MM.1S (cell line): ENCODE results near the gene HYAL2.

Experiments
- CTCF ChIP-seq: fragments of 300-600 bp; sonication (generic); IDR thresholded peaks from 2 replicates; pipeline ENCODE4 v1.5.1; 2016; ENCODE audit warnings: antibody characterized with exemption, low read length, mixed read lengths
- EZH2 ChIP-seq: fragments of 300-600 bp; sonication (generic); optimal IDR thresholded peaks from 2 replicates; pipeline ENCODE3; 2017; ENCODE audit warnings: low read depth, mild to moderate bottlenecking, antibody characterized with exemption, low read length, mixed read lengths
- EZH2phosphoT487 ChIP-seq: fragments of 300-600 bp; sonication (generic); IDR thresholded peaks from 2 replicates; pipeline ENCODE4 v1.6.1; 2018; ENCODE audit warnings: antibody characterized with exemption, low read length

- TF ChIP-seq EZH2phosphoT487 (no peak), CTCF (peak; percentile 83), EZH2 (no peak)
Measured at GRCh38 chr3:50274371-50275104, 48.0 kb downstream of the HYAL2 start.
